Neural progenitor cell (in vitro differentiated cells): ENCODE measurements around the gene FGF22. TPM values are rescaled to one million over a fixed set of nuclear protein-coding genes. Genes with fewer than 3 reads are reported as not detected.
A peak's percentile ranks its signal among the peaks of the same experiment; 100 is the strongest.

Experiments used
- DNase-seq: peaks from one replicate; pipeline ENCODE4 v3.0.0-alpha.2; 2016; ENCODE audit warnings: low spot score
- H2AFZ ChIP-seq: fragments of 200-600 bp; sonication (generic); replicated peaks from 2 replicates; pipeline ENCODE4 v1.6.1; 2016; ENCODE audit warnings: antibody characterized with exemption
- H3F3A ChIP-seq: fragments of 200-600 bp; sonication (generic); 2 replicates; pipeline ENCODE4 v1.6.1; 2016; ENCODE audit warnings: antibody characterized with exemption, low read depth
- H3K27ac ChIP-seq: fragments of 200-600 bp; sonication (generic); 2 replicates; pipeline ENCODE4 v1.5.1; 2016; ENCODE audit warnings: mild to moderate bottlenecking
- H3K27me3 ChIP-seq: fragments of 200-600 bp; sonication (generic); 2 replicates; pipeline ENCODE4 v1.6.1; 2016; ENCODE audit warnings: mild to moderate bottlenecking, moderate library complexity
- H3K36me3 ChIP-seq: fragments of 200-600 bp; sonication (generic); 2 replicates; pipeline ENCODE4 v1.5.1; 2016
- H3K4me1 ChIP-seq: fragments of 200-600 bp; sonication (generic); 2 replicates; pipeline ENCODE4 v1.6.1; 2016; ENCODE audit warnings: mixed run types
- H3K4me2 ChIP-seq: fragments of 200-600 bp; sonication (generic); 2 replicates; pipeline ENCODE4 v1.6.1; 2016
- H3K4me3 ChIP-seq: fragments of 200-600 bp; sonication (generic); 2 replicates; pipeline ENCODE4 v1.5.1; 2016
- H3K79me2 ChIP-seq: fragments of 200-600 bp; sonication (generic); 2 replicates; pipeline ENCODE4 v1.6.1; 2016; ENCODE audit warnings: low read depth
- H3K9ac ChIP-seq: fragments of 200-600 bp; sonication (generic); 2 replicates; pipeline ENCODE4 v1.6.1; 2016
- H3K9me3 ChIP-seq: fragments of 200-600 bp; sonication (generic); 2 replicates; pipeline ENCODE4 v1.5.1; 2016; ENCODE audit warnings: low read depth
- H4K20me1 ChIP-seq: fragments of 200-600 bp; sonication (generic); 2 replicates; pipeline ENCODE4 v1.6.1; 2016; ENCODE audit warnings: low read depth
- H3K27ac Mint-ChIP-seq: 3 replicates; pipeline ENCODE4 v1.8.0; 2021; ENCODE audit warnings: mixed read lengths
- H3K27me3 Mint-ChIP-seq: 2 replicates; pipeline ENCODE4 v1.8.0; 2022; ENCODE audit warnings: low read depth, mild to moderate bottlenecking, inconsistent platforms, moderate library complexity, mixed read lengths; ENCODE audit not compliant: insufficient read depth
- H3K36me3 Mint-ChIP-seq: 3 replicates; pipeline ENCODE4 v1.8.0; 2021; ENCODE audit warnings: mixed read lengths
- H3K4me1 Mint-ChIP-seq: 3 replicates; pipeline ENCODE4 v1.8.0; 2021; ENCODE audit warnings: mixed read lengths
- H3K4me3 Mint-ChIP-seq: 3 replicates; pipeline ENCODE4 v1.8.0; 2021; ENCODE audit warnings: mild to moderate bottlenecking, moderate library complexity, mixed read lengths
- H3K9me3 Mint-ChIP-seq: 3 replicates; pipeline ENCODE4 v1.8.0; 2020; ENCODE audit warnings: mixed read lengths
- EZH2 ChIP-seq: fragments of 200-600 bp; sonication (generic); IDR thresholded peaks from 2 replicates; pipeline ENCODE4 v1.6.1; 2017; ENCODE audit warnings: antibody characterized with exemption, mild to moderate bottlenecking, moderate library complexity
- EZH2phosphoT487 ChIP-seq: fragments of 200-600 bp; sonication (generic); IDR thresholded peaks from 2 replicates; pipeline ENCODE4 v1.6.1; 2017; ENCODE audit warnings: antibody characterized with exemption
- total RNA-seq: library from RNA; depleted of rRNA; stranded (reverse); fragments of >200 nt; gene quantifications from 2 replicates; pipeline ENCODE4 v1.2.3, GENCODE V29; 2015; ENCODE audit warnings: low replicate concordance
- TF ChIP-seq, protein P1 (sequence below): fragments of 200-600 bp; sonication (generic); IDR thresholded peaks from 2 replicates; pipeline ENCODE4 v1.5.1; 2017; ENCODE audit warnings: antibody characterized with exemption, mild to moderate bottlenecking

FGF22 gene
- total RNA-seq, 1 donor from 2014 or later: not detected

DNA sequence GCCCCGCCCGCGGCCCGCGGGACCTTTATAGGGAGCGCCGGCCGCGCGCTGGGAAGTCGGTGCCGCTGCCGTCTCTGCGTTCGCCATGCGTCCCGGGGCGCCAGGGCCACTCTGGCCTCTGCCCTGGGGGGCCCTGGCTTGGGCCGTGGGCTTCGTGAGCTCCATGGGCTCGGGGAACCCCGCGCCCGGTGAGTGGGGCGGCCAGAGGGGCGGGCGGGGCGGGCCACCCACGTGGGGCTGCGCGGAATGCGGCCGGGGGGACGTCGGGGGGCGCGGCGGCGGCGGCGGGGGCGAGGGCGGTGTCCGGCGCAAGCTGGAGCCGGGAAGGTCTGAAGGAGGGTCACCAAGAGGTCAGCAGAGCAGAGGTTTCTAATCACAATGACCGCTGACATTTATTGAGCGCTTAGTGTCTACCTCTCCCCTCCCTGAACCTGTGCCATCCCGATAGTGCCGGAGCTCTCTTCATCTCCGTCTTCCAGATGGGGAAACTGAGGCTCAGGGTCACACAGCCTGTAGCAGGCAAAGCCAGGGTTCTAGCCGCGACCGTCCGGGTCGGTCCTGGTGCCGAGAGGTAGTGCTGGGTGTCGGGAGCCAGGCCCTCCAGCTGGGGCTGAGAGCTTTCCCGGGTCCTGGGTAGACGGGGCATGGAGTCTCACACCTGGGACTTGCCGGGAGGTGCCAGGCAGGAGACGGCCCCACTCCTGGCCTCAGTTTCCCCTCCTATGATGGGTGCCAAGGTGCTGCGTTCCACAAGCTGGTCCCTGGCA lies 36.8 kb downstream of the FGF22 start, which contains the start of gene FSTL3:
Gene FSTL3, plus strand, starts transcription at position 54 of the 767 bp plus-strand sequence. Its CDS starts 32 bp downstream, at position 86.
- peaks cover 46% of the 10 kb centered on the region for H3K27me3 ChIP-seq
- peaks cover 24% of the 10 kb centered on the region for H3F3A ChIP-seq
- peaks cover 26% of the 10 kb centered on the region for H4K20me1 ChIP-seq
- peaks cover 7% of the 10 kb centered on the region for H3K4me1 ChIP-seq
- H3K4me3 ChIP-seq: peak within 1 kb of the TSS; percentile 30
- no peaks in the 10 kb centered on the region for H3K9me3 ChIP-seq
- Mint-ChIP-seq H3K4me1 (peaks cover 9% of the 10 kb centered on the region), H3K9me3 (no peaks in the 10 kb centered on the region), H3K27ac (peak within 1 kb of the TSS; percentile 47), H3K27me3 (peaks cover 12% of the 10 kb centered on the region), H3K36me3 (no peaks in the 10 kb centered on the region), H3K4me3 (peak within 1 kb of the TSS; percentile 60)
- H3K79me2 ChIP-seq: no peaks in the 10 kb centered on the region
- H3K27ac ChIP-seq: no peak within 1 kb of the TSS
- H3K36me3 ChIP-seq: no peaks in the 10 kb centered on the region
- TF ChIP-seq EZH2 (no peak), EZH2phosphoT487 (peak; percentile 28)
- H3K9ac ChIP-seq: no peak within 1 kb of the TSS
- H2AFZ ChIP-seq: no peak within 1 kb of the TSS
- DNase-seq: peak; percentile 52
- H3K4me2 ChIP-seq: peak within 1 kb of the TSS; percentile 67

DNA sequence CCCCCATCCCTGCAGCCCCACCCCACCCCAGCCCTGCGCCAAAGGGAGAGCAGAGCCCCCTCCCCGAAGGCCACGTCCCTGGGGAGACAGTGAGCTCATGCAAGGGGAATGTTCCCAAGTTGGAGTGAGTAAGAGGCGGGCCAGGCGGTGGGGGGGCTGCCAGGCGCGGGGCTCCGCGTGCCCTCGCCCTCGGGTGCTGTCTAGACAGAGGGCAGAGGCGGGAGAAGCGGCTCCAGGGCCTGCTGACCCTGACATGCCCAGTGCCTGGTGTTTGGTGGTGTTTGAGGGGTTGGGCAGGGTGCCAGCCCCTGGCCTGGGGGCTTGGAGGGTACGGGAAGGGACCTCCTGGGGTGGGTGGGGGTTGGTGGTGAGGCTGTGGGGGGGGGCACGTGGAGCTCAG lies 37.5 kb downstream of the FGF22 start:
- Histone ChIP-seq H3K4me3 (no peak overlapping the region), H3K27me3 (peaks cover 46% of the 10 kb centered on the region), H3K36me3 (no peaks in the 10 kb centered on the region), H4K20me1 (peaks cover 26% of the 10 kb centered on the region), H3K9me3 (no peaks in the 10 kb centered on the region), H3K79me2 (no peaks in the 10 kb centered on the region), H3K4me1 (peaks cover 7% of the 10 kb centered on the region), H3K27ac (no peak overlapping the region), H3K4me2 (no peak overlapping the region), H3F3A (peaks cover 27% of the 10 kb centered on the region), H3K9ac (no peak overlapping the region), H2AFZ (no peak overlapping the region)
- Mint-ChIP-seq H3K4me3 (no peak overlapping the region), H3K27ac (no peak overlapping the region), H3K4me1 (peaks cover 9% of the 10 kb centered on the region), H3K27me3 (peaks cover 14% of the 10 kb centered on the region), H3K36me3 (no peaks in the 10 kb centered on the region), H3K9me3 (no peaks in the 10 kb centered on the region)
- no peak for TF ChIP-seq EZH2phosphoT487
- TF ChIP-seq EZH2: no peak
- TF ChIP-seq, protein P1, sequence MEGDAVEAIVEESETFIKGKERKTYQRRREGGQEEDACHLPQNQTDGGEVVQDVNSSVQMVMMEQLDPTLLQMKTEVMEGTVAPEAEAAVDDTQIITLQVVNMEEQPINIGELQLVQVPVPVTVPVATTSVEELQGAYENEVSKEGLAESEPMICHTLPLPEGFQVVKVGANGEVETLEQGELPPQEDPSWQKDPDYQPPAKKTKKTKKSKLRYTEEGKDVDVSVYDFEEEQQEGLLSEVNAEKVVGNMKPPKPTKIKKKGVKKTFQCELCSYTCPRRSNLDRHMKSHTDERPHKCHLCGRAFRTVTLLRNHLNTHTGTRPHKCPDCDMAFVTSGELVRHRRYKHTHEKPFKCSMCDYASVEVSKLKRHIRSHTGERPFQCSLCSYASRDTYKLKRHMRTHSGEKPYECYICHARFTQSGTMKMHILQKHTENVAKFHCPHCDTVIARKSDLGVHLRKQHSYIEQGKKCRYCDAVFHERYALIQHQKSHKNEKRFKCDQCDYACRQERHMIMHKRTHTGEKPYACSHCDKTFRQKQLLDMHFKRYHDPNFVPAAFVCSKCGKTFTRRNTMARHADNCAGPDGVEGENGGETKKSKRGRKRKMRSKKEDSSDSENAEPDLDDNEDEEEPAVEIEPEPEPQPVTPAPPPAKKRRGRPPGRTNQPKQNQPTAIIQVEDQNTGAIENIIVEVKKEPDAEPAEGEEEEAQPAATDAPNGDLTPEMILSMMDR: no peak
- no peak for DNase-seq

DNA sequence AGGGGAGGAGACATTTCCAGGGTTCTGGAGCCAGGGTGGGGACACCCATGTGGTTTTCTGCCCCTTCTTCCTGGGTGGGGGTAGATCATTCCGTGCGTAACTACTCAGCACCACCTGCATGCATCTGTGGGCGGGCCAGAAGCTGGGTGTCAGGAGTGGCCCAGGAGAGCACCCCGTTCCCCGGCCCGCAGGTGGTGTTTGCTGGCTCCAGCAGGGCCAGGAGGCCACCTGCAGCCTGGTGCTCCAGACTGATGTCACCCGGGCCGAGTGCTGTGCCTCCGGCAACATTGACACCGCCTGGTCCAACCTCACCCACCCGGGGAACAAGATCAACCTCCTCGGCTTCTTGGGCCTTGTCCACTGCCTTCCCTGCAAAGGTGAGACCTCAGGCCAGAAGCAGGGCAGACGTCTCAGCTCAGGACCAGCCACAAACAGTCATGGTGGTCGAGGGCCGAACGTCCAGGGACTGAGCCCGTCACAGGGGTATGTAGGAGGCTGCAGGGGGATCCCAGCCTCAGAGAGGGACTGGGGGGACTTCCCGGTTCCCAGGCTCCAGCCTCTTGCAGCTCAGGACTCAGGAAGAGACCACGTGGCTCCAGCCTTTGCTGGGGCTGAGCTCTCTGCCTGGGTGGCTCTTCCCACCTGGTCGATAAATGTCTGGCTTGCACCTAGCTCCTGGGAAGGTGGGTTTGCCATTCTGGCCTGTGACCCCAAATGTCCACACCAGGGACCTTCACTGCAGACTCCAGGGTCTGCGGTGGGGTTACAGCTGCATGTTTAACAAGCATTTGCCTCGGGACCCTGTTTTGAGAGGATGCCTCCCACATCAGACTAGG lies 38.1 kb downstream of the FGF22 start:
- Histone ChIP-seq H3K9me3 (no peaks in the 10 kb centered on the region), H3K4me1 (peaks cover 7% of the 10 kb centered on the region), H3F3A (peaks cover 27% of the 10 kb centered on the region), H3K9ac (no peak overlapping the region), H3K4me3 (no peak overlapping the region), H3K27me3 (peaks cover 46% of the 10 kb centered on the region), H3K4me2 (no peak overlapping the region), H3K79me2 (no peaks in the 10 kb centered on the region), H4K20me1 (peaks cover 26% of the 10 kb centered on the region), H2AFZ (no peak overlapping the region), H3K36me3 (no peaks in the 10 kb centered on the region), H3K27ac (no peak overlapping the region)
- Mint-ChIP-seq H3K4me3 (no peak overlapping the region), H3K27ac (no peak overlapping the region), H3K4me1 (peaks cover 9% of the 10 kb centered on the region), H3K36me3 (no peaks in the 10 kb centered on the region), H3K9me3 (no peaks in the 10 kb centered on the region), H3K27me3 (peaks cover 14% of the 10 kb centered on the region)
- TF ChIP-seq EZH2 (no peak), EZH2phosphoT487 (no peak)
- TF ChIP-seq, protein P1: no peak
- DNase-seq: no peak
